K562 (cell line): ENCODE results near the gene ARFGEF3. TPM values are rescaled to one million over a fixed set of nuclear protein-coding genes. Genes with fewer than 3 reads are reported as not detected.

ENCODE experiments used
- ATAC-seq: fragments of 200-7000 bp; cut with Tn5 transposase; 3 replicates; pipeline ENCODE4 v1.9.1; 2020; ENCODE audit warnings: moderate library complexity
- BruUV-seq: library from RNA; stranded (reverse); fragments of 400-500 nt; replicated peaks from 2 replicates; lab custom pipeline; 2021; lab: Mats Ljungman, UMichigan
- CTCF ChIA-PET: fragments of 300-600 bp; formaldehyde crosslinking; extraction: SDS; loops from one replicate; lab custom pipeline; 2021; ENCODE audit warnings: low intra/inter-chr PET ratio; lab: Yijun Ruan, JAX
- POLR2A ChIA-PET: fragments of 300-600, 350-650 bp; sonication (Branson Sonifier 250); formaldehyde crosslinking; extraction: SDS; loops from one replicate; lab custom pipeline; 2021; ENCODE audit warnings: antibody characterized with exemption, inconsistent platforms; lab: Yijun Ruan, JAX
- DNase-seq, 4 experiments: peaks; one replicate each; pipeline versions ENCODE4 v3.0.0 to v3.0.0-alpha.2; 2011 to 2018; ENCODE audit warnings: low spot score in 3 of 4, mixed read lengths in 3 of 4; ENCODE audit errors: extremely low read depth in 1 of 4
- FAIRE-seq: peaks from 2 replicates; lab custom pipeline; 2011; peaks lifted over from hg19 to GRCh38; lab: Jason Lieb, UNC
- H2AFZ ChIP-seq: 2 replicates; pipeline ENCODE4 v1.6.0; 2011; ENCODE audit warnings: low read depth, low read length, control low read depth, inconsistent platforms
- H3K27ac ChIP-seq: fragments of 200-600 bp; 3 replicates; pipeline ENCODE4 v1.8.0; 2011; ENCODE audit warnings: low read depth, mild to moderate bottlenecking, control low read depth, inconsistent platforms, low read length, moderate library complexity, mixed read lengths; ENCODE audit errors: extremely low read depth
- H3K27me3 ChIP-seq, 2 experiments: fragments of 300-600 bp in 1 of 2; 2 replicates in 1 of 2; 3 replicates in 1 of 2; pipeline versions ENCODE4 v1.6.0 to v1.8.0; 2011; ENCODE audit warnings: inconsistent platforms in 2 of 2, low read length in 2 of 2, mild to moderate bottlenecking in 1 of 2, mixed read lengths in 1 of 2, moderate library complexity in 1 of 2; ENCODE audit not compliant: control insufficient read depth in 2 of 2, insufficient read depth in 2 of 2
- H3K36me3 ChIP-seq: fragments of 300-600 bp; 3 replicates; pipeline ENCODE4 v1.8.0; 2011; ENCODE audit warnings: mild to moderate bottlenecking, low read length, inconsistent platforms; ENCODE audit not compliant: control insufficient read depth, insufficient read depth
- H3K4me1 ChIP-seq, 2 experiments: fragments of 200-600 bp in 1 of 2; replicated peaks in 1 of 2; 2 replicates in 1 of 2; 3 replicates in 1 of 2; pipeline versions ENCODE4 v1.5.1 to v1.8.0; 2011; ENCODE audit warnings: inconsistent platforms in 2 of 2, low read length in 2 of 2, mild to moderate bottlenecking in 1 of 2, mixed read lengths in 1 of 2, moderate library complexity in 1 of 2; ENCODE audit not compliant: control insufficient read depth in 2 of 2, insufficient read depth in 2 of 2
- H3K4me2 ChIP-seq: 2 replicates; pipeline ENCODE4 v1.6.1; 2011; ENCODE audit warnings: low read length, control low read depth, inconsistent platforms, mixed read lengths; ENCODE audit not compliant: insufficient read depth
- H3K4me3 ChIP-seq: fragments of 200-600 bp; sonication (generic), shearing (Covaris generic); 2 replicates; pipeline ENCODE4 v1.5.1; 2016; ENCODE audit warnings: control low read depth, inconsistent platforms
- H3K79me2 ChIP-seq: fragments of 200-600 bp; 3 replicates; pipeline ENCODE4 v1.8.0; 2011; ENCODE audit warnings: low read length, inconsistent platforms; ENCODE audit not compliant: control insufficient read depth, insufficient read depth
- H3K9ac ChIP-seq, 2 experiments: 2 replicates each; pipeline versions ENCODE4 v1.6.0 to v1.6.1; 2011; ENCODE audit warnings: low read depth in 2 of 2, low read length in 2 of 2, control low read depth in 1 of 2, inconsistent platforms in 1 of 2, mild to moderate bottlenecking in 1 of 2, mixed read lengths in 1 of 2; ENCODE audit not compliant: insufficient read depth in 1 of 2
- H3K9me1 ChIP-seq: one replicate; pipeline ENCODE4 v1.6.0; 2011; ENCODE audit warnings: inconsistent platforms, mild to moderate bottlenecking, low read length, moderate library complexity; ENCODE audit not compliant: control insufficient read depth, insufficient read depth
- H3K9me3 ChIP-seq: replicated peaks from 2 replicates; pipeline ENCODE4 v1.5.1; 2011; ENCODE audit warnings: low read depth, low read length, inconsistent platforms; ENCODE audit not compliant: control insufficient read depth, insufficient read depth
- H4K20me1 ChIP-seq: replicated peaks from 2 replicates; pipeline ENCODE4 v1.6.1; 2011; ENCODE audit warnings: low read length, inconsistent platforms, mixed read lengths; ENCODE audit not compliant: control insufficient read depth, insufficient read depth
- ARID1B ChIP-seq: fragments of 450-650 bp; IDR thresholded peaks from 2 replicates; pipeline ENCODE4 v1.6.1; 2016; ENCODE audit warnings: antibody characterized with exemption, mild to moderate bottlenecking, inconsistent platforms
- CBFB ChIP-seq: sonication (generic); formaldehyde crosslinking; IDR thresholded peaks from 2 replicates; pipeline ENCODE4 v1.4.0; 2020; ENCODE audit warnings: mild to moderate bottlenecking, missing genetic modification reagents
- CBX1 ChIP-seq: sonication (generic); IDR thresholded peaks from 2 replicates; pipeline ENCODE4 v1.6.1; 2016; ENCODE audit warnings: antibody characterized with exemption, low read depth, mild to moderate bottlenecking
- KHSRP ChIP-seq: fragments of 450-650 bp; IDR thresholded peaks from 2 replicates; pipeline ENCODE4 v1.6.1; 2017
- KLF1 ChIP-seq: fragments of 450-650 bp; IDR thresholded peaks from 2 replicates; pipeline ENCODE4 v1.6.1; 2016; ENCODE audit warnings: missing genetic modification characterization, missing compliant biosample characterization
- NR3C1 ChIP-seq: sonication (generic); formaldehyde crosslinking; IDR thresholded peaks from 2 replicates; pipeline ENCODE4 v1.8.1; 2022; ENCODE audit warnings: missing genetic modification reagents
- PHB ChIP-seq: fragments of 250-450 bp; sonication (Bioruptor Pico); IDR thresholded peaks from 2 replicates; pipeline ENCODE4 v1.5.0; 2021
- POLR3A ChIP-seq: IDR thresholded peaks from 2 replicates; pipeline ENCODE4 v1.6.1; 2011; ENCODE audit warnings: borderline replicate concordance, mild to moderate bottlenecking, moderate library complexity; ENCODE audit not compliant: insufficient read length, insufficient read depth; ENCODE audit errors: extremely low read depth
- POU5F1 ChIP-seq: fragments of 150-350 bp; IDR thresholded peaks from 2 replicates; pipeline ENCODE4 v1.6.1; 2014; ENCODE audit warnings: borderline replicate concordance, low read length, low read depth, mild to moderate bottlenecking; ENCODE audit not compliant: partially characterized antibody
- RAD51 ChIP-seq: fragments of 450-650 bp; IDR thresholded peaks from 2 replicates; pipeline ENCODE4 v1.7.1; 2016; ENCODE audit warnings: low read depth, mild to moderate bottlenecking, borderline replicate concordance
- SMARCE1 ChIP-seq: fragments of 450-650 bp; IDR thresholded peaks from 2 replicates; pipeline ENCODE4 v1.7.1; 2016; ENCODE audit warnings: mild to moderate bottlenecking
- SREBF1 ChIP-seq: fragments of 150-350 bp; IDR thresholded peaks from 2 replicates; pipeline ENCODE4 v1.6.1; 2014; ENCODE audit warnings: antibody characterized with exemption, low read depth, low read length, borderline replicate concordance
- TEAD4 ChIP-seq, 2 experiments: sonication (generic) in 1 of 2; formaldehyde crosslinking in 1 of 2; IDR thresholded peaks; 2 replicates each; pipeline versions ENCODE4 v1.6.1 to v1.8.0; 2012 to 2022; ENCODE audit warnings: borderline replicate concordance in 1 of 2, inconsistent platforms in 1 of 2, low read length in 1 of 2, mild to moderate bottlenecking in 1 of 2, missing genetic modification reagents in 1 of 2
- TRIM28 ChIP-seq: fragments of 450-650 bp; IDR thresholded peaks from 2 replicates; pipeline ENCODE4 v1.6.1; 2017
- ZBTB26 ChIP-seq: fragments of 450-650 bp; formaldehyde crosslinking; IDR thresholded peaks from 2 replicates; pipeline ENCODE4 v1.4.0; 2022; ENCODE audit warnings: missing genetic modification characterization
- ZNF12 ChIP-seq: sonication (generic); formaldehyde crosslinking; IDR thresholded peaks from 2 replicates; pipeline ENCODE4 v1.4.0; 2020; ENCODE audit warnings: mild to moderate bottlenecking, missing genetic modification reagents
- ZNF311 ChIP-seq: fragments of 250-450 bp; sonication (Bioruptor Pico); IDR thresholded peaks from 2 replicates; pipeline ENCODE4 v1.4.0; 2020; ENCODE audit warnings: mild to moderate bottlenecking, moderate library complexity
- ZNF584 ChIP-seq: fragments of 200-800 bp; sonication (Bioruptor generic); IDR thresholded peaks from 2 replicates; pipeline ENCODE4 v1.6.1; 2016; ENCODE audit warnings: low read depth, mild to moderate bottlenecking, missing genetic modification characterization, missing compliant biosample characterization
- WGBS: fragments of 100-300 bp; shearing (Covaris generic); methylation state at CpG from one replicate; pipeline ENCODE4 v1.1.6; 2016; ENCODE audit warnings: low coverage, mixed read lengths; ENCODE audit not compliant: insufficient coverage; ENCODE audit errors: missing lambda C conversion rate; 5-methylcytosine and 5-hydroxymethylcytosine counted together
- in situ Hi-C: fragments of 300-500 bp; cut with MboI; formaldehyde crosslinking; loops from 4 replicates; pipeline ENCODE4 v1.15.0; 2018; ENCODE audit warnings: inconsistent platforms, mixed read lengths
- intact Hi-C: fragments of 100-400 bp; cut with micrococcal nuclease; formaldehyde crosslinking; loops from 2 replicates; pipeline ENCODE4 v1.14.2; 2022
- polyA plus RNA-seq, 8 experiments: library from polyadenylated mRNA; depleted of rRNA in 4 of 8; stranded (reverse) in 5 of 8; unstranded in 3 of 8; fragments of >200 nt; fragmentation: Nextera tagmentation in 2 of 8; fragmentation: Illumina TruSeq in 1 of 8; extraction: Ambion mirVana in 2 of 8; extraction: Trizol in 1 of 8; gene quantifications; 2 replicates each; pipeline versions ENCODE4 v1.2.1 to v1.2.3, GENCODE V29; 2011 to 2014; ENCODE audit warnings: inconsistent platforms in 1 of 8, missing spikeins in 1 of 8
- total RNA-seq, 7 experiments: library from RNA; depleted of rRNA in 6 of 7; stranded (reverse); fragments of >200 nt in 6 of 7; fragmentation: Illumina TruSeq in 2 of 7; extraction: Trizol in 2 of 7; gene quantifications; 2 replicates each; pipeline versions ENCODE4 v1.2.1 to v1.2.3, GENCODE V29; 2011 to 2021; ENCODE audit warnings: low replicate concordance in 1 of 7

Gene ARFGEF3
- total and polyA plus RNA-seq, 9 of the 15 experiments (the other 6 are each of a cell fraction or from before 2014, with no cell fraction given) = under 0.01 to 0.02 TPM; not detected in 7

- CTCF ChIA-PET = no interaction called here
- under 1% methylated on average over 24 of the region's 28 CpGs for WGBS
Observed at GRCh38 chr6:138291849-138292181, 130.1 kb downstream of the ARFGEF3 start.

GRCh38 chr6:138292482-138292881, 130.7 kb downstream of the ARFGEF3 start:
- peaks cover 35 to 61% of the 10 kb centered on the region in 2 experiments for H3K27me3 ChIP-seq
- H3K36me3 ChIP-seq = no peaks in the 10 kb centered on the region
- H3K4me1 ChIP-seq = no peaks in the 10 kb centered on the region
- DNase-seq (no peak), FAIRE-seq (no peak), ATAC-seq (no peak)
- H3K4me3 ChIP-seq = no peak overlapping the region
- intact Hi-C loops = no loop called here
- H4K20me1 ChIP-seq = 0 out of 2 replicates have a peak, but pooled peaks cover 3% of the 10 kb centered on the region
- no peaks in the 10 kb centered on the region for H3K9me1 ChIP-seq
- ChIA-PET POLR2A (interaction anchor here (0.6 kb wide), 1 partner anchor 221 kb away, joined by 3 read pairs; no protein-coding TSS in a partner anchor), CTCF (no interaction called here)
- no peak overlapping the region for H3K9ac ChIP-seq
- H2AFZ ChIP-seq = no peak overlapping the region
- no TSS peak for BruUV-seq
- H3K27ac ChIP-seq = no peak overlapping the region
- no peak overlapping the region for H3K4me2 ChIP-seq
- WGBS = 0% methylated on average over 6 of the region's 6 CpGs
- no peaks in the 10 kb centered on the region for H3K79me2 ChIP-seq
- in situ Hi-C loops = no loop called here
- no peaks in the 10 kb centered on the region for H3K9me3 ChIP-seq
- TF ChIP-seq ZBTB26 (no peak), POU5F1 (no peak), POLR3A (no peak), KHSRP (no peak), TEAD4 (IDR thresholded peaks at IDR 0.05; ENCODE audit: low read length) (no peak), TEAD4 (CRISPR knock-in tag; IDR thresholded peaks at IDR 0.05; ENCODE audit: borderline replicate concordance) (no peak), ZNF12 (CRISPR knock-in tag) (no peak), SREBF1 (no peak), ARID1B (no peak), RAD51 (no peak), CBX1 (no peak), ZNF584 (CRISPR knock-in tag) (no peak), PHB (CRISPR knock-in tag) (no peak), NR3C1 (CRISPR knock-in tag) (no peak), CBFB (CRISPR knock-in tag) (no peak), KLF1 (tag) (no peak), ZNF311 (CRISPR knock-in tag) (no peak)

More at GRCh38 chr6:138291849-138292181, 130.1 kb downstream of the ARFGEF3 start:
- intact Hi-C loops = no loop called here
- H3K4me2 ChIP-seq = no peak overlapping the region
- ATAC-seq (no peak), FAIRE-seq (no peak), DNase-seq (no peak)
- H3K27me3 ChIP-seq = peaks cover 35 to 65% of the 10 kb centered on the region in 2 experiments
- H3K27ac ChIP-seq = no peak overlapping the region
- no TSS peak for BruUV-seq
- H3K9me1 ChIP-seq = no peaks in the 10 kb centered on the region
- H3K9ac ChIP-seq = no peak overlapping the region
- H2AFZ ChIP-seq = no peak overlapping the region
- no peaks in the 10 kb centered on the region for H3K79me2 ChIP-seq
- no peak overlapping the region for H3K4me3 ChIP-seq
- no peaks in the 10 kb centered on the region for H3K36me3 ChIP-seq
- no peaks in the 10 kb centered on the region for H3K4me1 ChIP-seq
- TF ChIP-seq SMARCE1 (no peak), TRIM28 (no peak)
- in situ Hi-C loops = no loop called here
- H4K20me1 ChIP-seq = 0 out of 2 replicates have a peak, but pooled peaks cover 3% of the 10 kb centered on the region
- no peaks in the 10 kb centered on the region for H3K9me3 ChIP-seq
- POLR2A ChIA-PET = no interaction called here
